GM13977 (cell line): Measurements from ENCODE around the gene DDIT3.
A peak's percentile ranks its signal among the peaks of the same experiment; 100 is the strongest.

Experiments used
- DNase-seq: peaks from one replicate; pipeline ENCODE4 v3.0.0; 2012; ENCODE audit warnings: low spot score
- in situ Hi-C: fragments of 300-500 bp; cut with MboI; formaldehyde crosslinking; loops from one replicate; pipeline ENCODE4 v1.12.0; 2022; ENCODE audit warnings: low sequenced_read_pairs, low pct_unique_long_range_greater_than_20kb, mixed read lengths, inconsistent platforms; ENCODE audit not compliant: unreplicated experiment
- TF ChIP-seq, protein P1 (sequence below): IDR thresholded peaks from 2 replicates; pipeline ENCODE4 v1.5.1; 2012; ENCODE audit warnings: mild to moderate bottlenecking, control low read depth; ENCODE audit not compliant: insufficient read depth; ENCODE audit errors: extremely low read depth, missing control alignments

Gene DDIT3

DNA sequence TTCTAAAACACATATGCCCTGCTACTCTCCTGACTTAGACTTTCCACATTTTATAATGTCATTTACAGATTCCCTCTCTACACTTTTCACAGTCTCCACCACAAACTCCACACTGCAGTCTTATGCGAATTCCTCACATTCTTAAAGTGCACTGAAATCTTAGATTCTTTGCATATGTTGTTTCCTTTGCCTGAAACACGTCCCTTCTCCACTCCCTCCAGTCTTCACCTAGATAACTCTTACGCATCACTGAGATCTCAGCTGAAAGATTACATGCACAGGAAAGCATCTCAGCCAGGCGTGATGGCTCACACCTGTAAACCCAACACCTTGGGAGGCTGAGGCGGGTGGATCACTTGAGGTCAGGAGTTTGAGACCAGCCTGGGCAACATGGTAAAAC is 36.8 kb downstream of the DDIT3 start:
- in situ Hi-C loops, result no loop called here
- no peak for DNase-seq
- TF ChIP-seq, protein P1, sequence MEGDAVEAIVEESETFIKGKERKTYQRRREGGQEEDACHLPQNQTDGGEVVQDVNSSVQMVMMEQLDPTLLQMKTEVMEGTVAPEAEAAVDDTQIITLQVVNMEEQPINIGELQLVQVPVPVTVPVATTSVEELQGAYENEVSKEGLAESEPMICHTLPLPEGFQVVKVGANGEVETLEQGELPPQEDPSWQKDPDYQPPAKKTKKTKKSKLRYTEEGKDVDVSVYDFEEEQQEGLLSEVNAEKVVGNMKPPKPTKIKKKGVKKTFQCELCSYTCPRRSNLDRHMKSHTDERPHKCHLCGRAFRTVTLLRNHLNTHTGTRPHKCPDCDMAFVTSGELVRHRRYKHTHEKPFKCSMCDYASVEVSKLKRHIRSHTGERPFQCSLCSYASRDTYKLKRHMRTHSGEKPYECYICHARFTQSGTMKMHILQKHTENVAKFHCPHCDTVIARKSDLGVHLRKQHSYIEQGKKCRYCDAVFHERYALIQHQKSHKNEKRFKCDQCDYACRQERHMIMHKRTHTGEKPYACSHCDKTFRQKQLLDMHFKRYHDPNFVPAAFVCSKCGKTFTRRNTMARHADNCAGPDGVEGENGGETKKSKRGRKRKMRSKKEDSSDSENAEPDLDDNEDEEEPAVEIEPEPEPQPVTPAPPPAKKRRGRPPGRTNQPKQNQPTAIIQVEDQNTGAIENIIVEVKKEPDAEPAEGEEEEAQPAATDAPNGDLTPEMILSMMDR, result no peak

- in situ Hi-C loops, result no loop called here
Measured at GRCh38 chr12:57481671-57482070, 38.6 kb downstream of the DDIT3 start.

GRCh38 chr12:57479376-57480115 is 40.8 kb downstream of the DDIT3 start, which contains the start of gene ARHGAP9:
ARHGAP9 (minus strand) TSS chr12:57479866; CDS start chr12:57479406, 460 bp downstream.
- in situ Hi-C loops, result no loop called here
- peak; percentile 76 for DNase-seq
- TF ChIP-seq, protein P1, result no peak

More at GRCh38 chr12:57481671-57482070, 38.6 kb downstream of the DDIT3 start:
- TF ChIP-seq, protein P1, result no peak
- no peak for DNase-seq

DNA sequence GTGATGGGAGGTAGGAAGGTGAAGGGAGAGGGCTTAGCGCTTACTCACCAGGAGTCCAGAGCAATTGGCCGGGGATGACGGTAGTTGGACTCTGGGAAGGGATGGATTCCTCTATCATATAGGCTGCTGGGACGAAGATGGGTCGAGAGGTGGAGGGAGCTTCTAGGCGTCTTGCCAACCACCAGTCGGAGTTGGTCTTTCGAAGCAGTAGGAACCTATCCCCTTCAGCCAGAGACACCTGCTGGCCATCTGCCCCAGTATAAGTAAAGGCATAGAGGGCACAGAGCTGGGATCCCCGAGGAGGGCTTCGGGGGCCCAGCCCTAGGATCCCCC is 41.3 kb downstream of the DDIT3 start:
- TF ChIP-seq, protein P1, result no peak
- in situ Hi-C loops, result no loop called here
- no peak for DNase-seq

GRCh38 chr12:57477710-57478681 is 42.3 kb downstream of the DDIT3 start:
- in situ Hi-C loops, result no loop called here
- TF ChIP-seq, protein P1, result no peak
- DNase-seq, result peak; percentile 71

DNA sequence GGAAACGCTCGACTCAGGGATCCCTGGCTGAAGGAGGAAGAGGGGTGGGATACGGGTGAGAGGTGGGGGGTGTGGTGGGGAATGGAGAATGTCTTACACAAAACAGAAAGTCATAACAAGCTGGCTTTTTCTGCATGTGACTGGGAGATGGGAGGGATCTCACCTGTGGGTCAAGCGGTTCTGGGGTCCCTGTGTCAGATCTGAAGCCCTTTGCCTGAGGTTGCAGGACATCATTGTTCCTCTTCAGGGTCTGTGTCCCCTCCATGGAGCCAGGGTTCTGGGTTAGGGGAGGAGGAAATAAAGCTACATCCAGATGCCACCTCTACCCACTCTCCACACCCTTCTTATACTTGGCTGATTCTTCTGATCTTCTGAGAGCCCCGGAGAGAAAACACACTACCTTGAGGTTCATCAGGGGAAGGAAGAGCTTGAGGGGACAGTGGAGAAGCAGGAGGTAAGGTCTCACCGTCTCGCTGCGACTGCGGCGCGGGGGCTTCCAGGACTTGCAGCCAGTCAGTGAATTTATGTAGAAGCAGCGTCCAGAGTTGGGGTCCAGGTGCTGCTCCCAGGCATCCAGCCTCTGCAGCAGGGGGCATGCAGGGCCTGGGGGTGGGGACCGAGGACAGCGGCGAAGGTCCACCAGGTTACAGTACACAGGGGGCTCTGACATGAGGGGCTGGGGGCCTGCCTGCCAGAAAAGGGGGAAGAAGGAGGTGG is 43.2 kb downstream of the DDIT3 start:
- TF ChIP-seq, protein P1, result no peak

More for the DNA sequence above, 43.2 kb downstream of the DDIT3 start:
- in situ Hi-C loops, result no loop called here
- no peak for DNase-seq
